Left renal cortex interstitium (tissue), 4 donors: ENCODE results near the gene HLA-DPA1. TPM values are rescaled to one million over a fixed set of nuclear protein-coding genes. Genes with fewer than 3 reads are reported as not detected.

Experiments
- DNase-seq, 4 donors: peaks; one replicate each; pipeline ENCODE4 v3.0.0-alpha.2; 2013; ENCODE audit warnings: low read depth in 4 of 4, low spot score in 2 of 4, missing footprints in 1 of 4
- polyA plus RNA-seq, 4 donors: library from polyadenylated mRNA; unstranded; fragments of 120-200 nt; gene quantifications; one replicate each; pipeline ENCODE4 v1.2.1, GENCODE V29; 2013; ENCODE audit not compliant: insufficient read length in 4 of 4

Gene HLA-DPA1
- polyA plus RNA-seq, 4 donors: 16.8 to 39.8 (median 19.2) TPM

GRCh38 chr6:33019372-33019771, 54.1 kb downstream of the HLA-DPA1 start:
- DNase-seq: no peak

- no peak for DNase-seq
Measured at GRCh38 chr6:33018904-33019303, 54.5 kb downstream of the HLA-DPA1 start.

GRCh38 chr6:33018418-33018817, 55.0 kb downstream of the HLA-DPA1 start:
- DNase-seq: no peak

GRCh38 chr6:33017694-33018353, 55.6 kb downstream of the HLA-DPA1 start:
- DNase-seq: no peak

GRCh38 chr6:33017018-33017417, 56.4 kb downstream of the HLA-DPA1 start:
- no peak for DNase-seq

- no peak for DNase-seq
Measured at GRCh38 chr6:33015798-33016197, 57.7 kb downstream of the HLA-DPA1 start.

- DNase-seq: peak in 2 of 4 donors; percentile 77 to 79
Measured at GRCh38 chr6:33014841-33015634, 58.4 kb downstream of the HLA-DPA1 start.

Other genes with a start within 250 kb of the HLA-DPA1 start
- gene TAP2, start 234.9 kb downstream of the HLA-DPA1 start, polyA plus RNA-seq: 10 to 100 TPM; 12.6 to 17.4 (median 13.1) TPM
- gene PSMB8, start 229.6 kb downstream of the HLA-DPA1 start, polyA plus RNA-seq: 10 to 100 TPM; 17.9 to 27.3 (median 24.3) TPM
- gene TAP1, start 219.9 kb downstream of the HLA-DPA1 start, polyA plus RNA-seq: 10 to 100 TPM in 3 of 4 donors, 1 to 10 TPM in 1; 9.2 to 11.9 (median 11.8) TPM
- 1 to 10 TPM; 4.4 to 8.4 (median 7.7) TPM for gene PSMB9, start 219.5 kb downstream of the HLA-DPA1 start, polyA plus RNA-seq
- gene HLA-DMB, start 132.6 kb downstream of the HLA-DPA1 start, polyA plus RNA-seq: 10 to 100 TPM; 67.0 to 71.1 (median 68.7) TPM
- 10 to 100 TPM; 13.3 to 19.3 (median 16.9) TPM for gene HLA-DMA, start 120.6 kb downstream of the HLA-DPA1 start, polyA plus RNA-seq
- 100 to 1,000 TPM; 272 to 341 (median 317) TPM for gene BRD2, start 105.1 kb downstream of the HLA-DPA1 start, polyA plus RNA-seq
- gene HLA-DOA, start 64.1 kb downstream of the HLA-DPA1 start, polyA plus RNA-seq: 1 to 10 TPM; 4.6 to 5.4 (median 5.3) TPM
- 10 to 100 TPM; 17.5 to 24.7 (median 21.9) TPM for gene HLA-DPB1, start 2.3 kb upstream of the HLA-DPA1 start, polyA plus RNA-seq
- 1 to 10 TPM; 4.1 to 6.6 (median 5.6) TPM for gene COL11A2, start 118.8 kb upstream of the HLA-DPA1 start, polyA plus RNA-seq
- 10 to 100 TPM; 49.6 to 67.6 (median 57.0) TPM for gene RXRB, start 127.0 kb upstream of the HLA-DPA1 start, polyA plus RNA-seq
- gene SLC39A7, start 127.2 kb upstream of the HLA-DPA1 start, polyA plus RNA-seq: 100 to 1,000 TPM; 105 to 127 (median 111) TPM
- gene HSD17B8, start 131.0 kb upstream of the HLA-DPA1 start, polyA plus RNA-seq: 10 to 100 TPM; 25.3 to 31.0 (median 27.6) TPM
- 10 to 100 TPM; 51.7 to 73.1 (median 66.6) TPM for gene RING1, start 134.9 kb upstream of the HLA-DPA1 start, polyA plus RNA-seq
- gene VPS52, start 198.2 kb upstream of the HLA-DPA1 start, polyA plus RNA-seq: 10 to 100 TPM; 59.5 to 98.7 (median 77.5) TPM
- gene RPS18, start 198.4 kb upstream of the HLA-DPA1 start, polyA plus RNA-seq: 1,000 to 10,000 TPM; 2,825 to 3,624 (median 3,323) TPM
- 1 to 10 TPM; 4.1 to 5.2 (median 4.9) TPM for gene B3GALT4, start 203.5 kb upstream of the HLA-DPA1 start, polyA plus RNA-seq
- gene WDR46, start 215.6 kb upstream of the HLA-DPA1 start, polyA plus RNA-seq: 10 to 100 TPM; 58.6 to 81.8 (median 73.0) TPM
- gene PFDN6, start 216.0 kb upstream of the HLA-DPA1 start, polyA plus RNA-seq: 10 to 100 TPM; 73.3 to 86.9 (median 74.2) TPM
- gene RGL2, start 225.3 kb upstream of the HLA-DPA1 start, polyA plus RNA-seq: 100 to 1,000 TPM in 2 of 4 donors, 10 to 100 TPM in 2; 93.2 to 150 (median 113) TPM
- 10 to 100 TPM; 29.8 to 53.6 (median 40.3) TPM for gene TAPBP, start 240.4 kb upstream of the HLA-DPA1 start, polyA plus RNA-seq
- gene ZBTB22, start 244.1 kb upstream of the HLA-DPA1 start, polyA plus RNA-seq: 10 to 100 TPM; 21.5 to 30.4 (median 27.2) TPM
- gene DAXX, start 249.3 kb upstream of the HLA-DPA1 start, polyA plus RNA-seq: 10 to 100 TPM; 50.6 to 59.5 (median 54.8) TPM